BJ (cell line): ENCODE results near the gene PTRHD1. TPM values are rescaled to one million over a fixed set of nuclear protein-coding genes. Genes with fewer than 3 reads are reported as not detected.

ENCODE experiments used
- CTCF ChIA-PET: fragments of 350-600 bp; formaldehyde crosslinking; extraction: SDS; loops from one replicate; lab custom pipeline; 2021; ENCODE audit warnings: antibody characterized with exemption, inconsistent platforms; lab: Yijun Ruan, JAX
- POLR2A ChIA-PET: fragments of 300-600 bp; sonication (Branson Sonifier 250); formaldehyde crosslinking; extraction: SDS; loops from one replicate; lab custom pipeline; 2021; ENCODE audit warnings: antibody characterized with exemption; lab: Charles Lee
- DNase-seq: peaks from one replicate; pipeline ENCODE4 v3.0.0-alpha.2; 2011; ENCODE audit warnings: low read depth
- H3K27me3 ChIP-seq: 2 replicates; pipeline ENCODE4 v1.6.0; 2011; ENCODE audit warnings: low read length; ENCODE audit not compliant: control insufficient read depth, insufficient read depth
- H3K36me3 ChIP-seq: 2 replicates; pipeline ENCODE4 v1.5.1; 2011; ENCODE audit warnings: low read length; ENCODE audit not compliant: control insufficient read depth, insufficient read depth
- H3K4me3 ChIP-seq: 2 replicates; pipeline ENCODE4 v1.5.1; 2011; ENCODE audit warnings: low read depth, mild to moderate bottlenecking, control low read depth, low read length
- CTCF ChIP-seq: IDR thresholded peaks from 2 replicates; pipeline ENCODE4 v1.5.1; 2011; ENCODE audit warnings: low read depth, mild to moderate bottlenecking, control low read depth, inconsistent platforms, low read length, moderate library complexity; ENCODE audit not compliant: insufficient read depth
- polyA plus RNA-seq: library from polyadenylated mRNA; depleted of rRNA; stranded (reverse); fragments of >200 nt; gene quantifications from 2 replicates; pipeline ENCODE4 v1.2.3, GENCODE V29; 2011

The PTRHD1 gene
- polyA plus RNA-seq, 1 experiment: 44.5 TPM

GRCh38 chr2:24832073-24832461 lies 38.9 kb upstream of the PTRHD1 start:
- no peak for DNase-seq
- Histone ChIP-seq H3K27me3 (no peaks in the 10 kb centered on the region), H3K4me3 (no peak overlapping the region), H3K36me3 (peaks cover 16% of the 10 kb centered on the region)
- ChIA-PET POLR2A (no interaction called here), CTCF (interaction anchor here (1.3 to 8.1 kb wide), 2 partner anchors 411 to 423 kb away, joined by 7 to 76 read pairs; no protein-coding TSS in a partner anchor)
- TF ChIP-seq CTCF: no peak

- CTCF ChIA-PET: interaction anchor here (0.5 to 8.1 kb wide), 6 partner anchors 18 to 422 kb away, joined by 3 to 76 read pairs (median 5); no protein-coding TSS in a partner anchor
- peaks cover 12% of the 10 kb centered on the region for H3K36me3 ChIP-seq
- no peaks in the 10 kb centered on the region for H3K27me3 ChIP-seq
- TF ChIP-seq CTCF: no peak
- POLR2A ChIA-PET: no interaction called here
- no peak overlapping the region for H3K4me3 ChIP-seq
- DNase-seq: no peak
These were observed 38.3 kb upstream of the PTRHD1 start for GRCh38 chr2:24831221-24832072.

DNA sequence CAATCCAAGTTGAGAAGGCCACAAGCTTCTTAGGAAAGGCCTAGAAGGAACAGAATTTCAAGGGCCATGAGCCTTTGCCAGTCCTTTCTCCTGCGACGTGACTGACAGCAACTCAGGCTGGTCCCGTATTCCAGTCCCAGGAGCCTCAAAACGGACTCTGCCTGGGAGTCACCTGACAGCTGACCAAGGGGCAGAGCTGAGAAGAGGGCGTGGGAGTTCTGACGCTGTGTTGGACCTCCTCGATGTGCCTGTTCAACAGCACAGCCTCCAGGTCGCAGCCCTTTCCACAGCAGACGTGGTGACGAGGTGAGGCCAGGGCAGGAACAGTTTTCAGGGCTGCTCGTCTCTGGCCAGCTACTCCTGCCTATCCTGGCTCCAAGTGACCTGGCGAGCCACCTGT lies 37.6 kb upstream of the PTRHD1 start:
- Histone ChIP-seq H3K36me3 (peaks cover 11% of the 10 kb centered on the region), H3K27me3 (no peaks in the 10 kb centered on the region), H3K4me3 (no peak overlapping the region)
- DNase-seq: no peak
- ChIA-PET CTCF (interaction anchor here (0.5 to 8.1 kb wide), 10 partner anchors 18 to 422 kb away, joined by 3 to 76 read pairs (median 3); no protein-coding TSS in a partner anchor), POLR2A (no interaction called here)
- TF ChIP-seq CTCF: no peak

GRCh38 chr2:24830351-24830750 lies 37.2 kb upstream of the PTRHD1 start:
- H3K4me3 ChIP-seq: no peak overlapping the region
- H3K27me3 ChIP-seq: no peaks in the 10 kb centered on the region
- ChIA-PET POLR2A (no interaction called here), CTCF (interaction anchor here (0.6 to 8.1 kb wide), 10 partner anchors 13 to 420 kb away, joined by 3 to 76 read pairs (median 3); no protein-coding TSS in a partner anchor)
- no peak for DNase-seq
- H3K36me3 ChIP-seq: peaks cover 12% of the 10 kb centered on the region
- peak; percentile 38; the same call in 1 of the 2 replicates for TF ChIP-seq CTCF

- H3K4me3 ChIP-seq: no peak overlapping the region
- no peak for TF ChIP-seq CTCF
- ChIA-PET CTCF (interaction anchor here (0.5 to 8.1 kb wide), 36 partner anchors 8 to 1005 kb away, joined by 3 to 76 read pairs (median 4); partner anchors contain the start of genes CENPO, NCOA1 and PTRHD1), POLR2A (no interaction called here)
- H3K27me3 ChIP-seq: no peaks in the 10 kb centered on the region
- no peak for DNase-seq
- H3K36me3 ChIP-seq: peaks cover 5% of the 10 kb centered on the region
These were observed 35.2 kb upstream of the PTRHD1 start for GRCh38 chr2:24828238-24828996.
